Spleen (tissue), 7 donors: ENCODE measurements around the gene LRP2.

ENCODE experiments used
- CTCF ChIP-seq, 11 experiments: fragments of 200-600 bp in 7 of 11; fragments of 450-650 bp in 4 of 11; sonication (generic) in 4 of 11; IDR thresholded peaks in 8 of 11; conservative IDR thresholded peaks in 3 of 11; 1 replicate in 7 of 11; 2 replicates in 4 of 11; pipeline versions ENCODE4 v1.4.0 to v1.8.0; 2016 to 2021; ENCODE audit warnings: antibody characterized with exemption in 11 of 11, inconsistent platforms in 4 of 11, mild to moderate bottlenecking in 1 of 11
- POLR2AphosphoS5 ChIP-seq, 3 donors: sonication (generic); formaldehyde crosslinking; IDR thresholded peaks; one replicate each; pipeline ENCODE4 v1.5.1; 2017; ENCODE audit warnings: antibody characterized with exemption in 3 of 3
- donor health status: DM: no; HTN: no; CAD: no; lungs with moderate emphysema.
- donor health status: DM: no; HTN: no; CAD: no.
- donor health status: DM: no; HTN: no; CAD: no.

DNA sequence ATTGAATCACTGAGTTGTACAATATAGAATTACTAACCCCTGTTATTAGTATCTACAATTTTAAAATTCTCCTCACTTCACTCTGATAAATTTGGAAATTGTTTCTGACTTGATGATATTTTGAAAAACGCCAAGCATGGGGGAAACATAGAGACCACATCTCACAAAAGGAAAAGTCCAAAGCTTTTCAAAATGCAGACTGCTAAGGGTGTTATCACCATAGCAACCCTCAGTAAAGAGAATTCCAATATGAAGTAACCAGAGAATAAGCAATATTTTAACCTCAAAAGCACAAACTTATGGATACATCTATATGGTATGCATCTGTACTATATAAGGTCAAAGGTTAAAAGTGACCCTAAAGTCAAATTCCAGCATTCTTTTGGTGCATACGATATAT is 22.7 kb downstream of the LRP2 start:
- TF ChIP-seq CTCF (IDR thresholded peaks at IDR 0.05 in 8 of 11, conservative IDR thresholded peaks at IDR 0.05 in 3 of 11) (no peak), POLR2AphosphoS5 (IDR thresholded peaks at IDR 0.05) (no peak)
